Activated CD8-positive, alpha-beta memory T cell treated with anti-CD3 and anti-CD28 coated beads for 1 hour (primary cell): ENCODE data around the gene MRPS6.

Experiments
- DNase-seq, 2 donors: peaks; one replicate each; pipeline ENCODE4 v3.0.0-alpha.2; 2020; ENCODE audit warnings: low read depth in 1 of 2; ENCODE audit errors: extremely low read depth in 1 of 2

MRPS6 gene

DNA sequence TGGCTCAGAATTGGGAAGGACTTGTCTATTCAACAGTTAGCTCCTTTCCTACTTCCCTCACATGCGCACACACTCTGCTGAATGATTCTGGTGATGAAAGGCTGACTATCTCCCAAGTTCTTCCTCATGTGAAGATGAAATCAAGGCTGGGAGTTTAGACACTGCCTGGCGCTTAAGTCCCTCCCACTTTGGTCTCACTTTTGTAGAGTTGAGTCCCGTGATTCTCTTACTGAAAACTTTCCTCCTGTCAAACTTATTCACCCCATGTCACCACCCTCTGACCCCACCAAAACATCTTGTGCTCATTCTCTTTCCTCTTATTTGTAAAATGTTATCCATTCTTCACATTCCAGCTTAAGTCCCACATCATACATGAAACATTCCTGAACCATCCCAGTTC, 8.4 kb upstream of the MRPS6 start:
- DNase-seq: no peak

DNA sequence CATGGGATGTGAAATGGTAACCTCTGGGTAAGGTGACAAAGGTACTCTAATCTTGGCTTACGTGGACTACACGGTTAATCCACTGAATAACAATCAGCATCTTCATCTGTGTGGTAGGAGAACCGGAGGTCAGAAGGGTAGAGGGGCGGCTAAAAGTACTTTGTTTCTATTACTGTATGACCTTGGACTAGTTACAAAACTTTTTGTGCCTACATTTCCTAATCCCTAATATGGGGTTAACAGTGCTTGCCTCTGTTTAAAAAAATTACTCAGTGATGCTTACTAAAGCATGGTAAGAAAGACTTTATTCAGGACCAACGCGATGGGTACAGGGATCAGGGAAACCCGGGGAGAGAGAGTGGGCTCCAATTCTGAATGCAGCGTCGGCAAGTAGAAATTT, 1.7 kb upstream of the MRPS6 start:
- DNase-seq: no peak

DNA sequence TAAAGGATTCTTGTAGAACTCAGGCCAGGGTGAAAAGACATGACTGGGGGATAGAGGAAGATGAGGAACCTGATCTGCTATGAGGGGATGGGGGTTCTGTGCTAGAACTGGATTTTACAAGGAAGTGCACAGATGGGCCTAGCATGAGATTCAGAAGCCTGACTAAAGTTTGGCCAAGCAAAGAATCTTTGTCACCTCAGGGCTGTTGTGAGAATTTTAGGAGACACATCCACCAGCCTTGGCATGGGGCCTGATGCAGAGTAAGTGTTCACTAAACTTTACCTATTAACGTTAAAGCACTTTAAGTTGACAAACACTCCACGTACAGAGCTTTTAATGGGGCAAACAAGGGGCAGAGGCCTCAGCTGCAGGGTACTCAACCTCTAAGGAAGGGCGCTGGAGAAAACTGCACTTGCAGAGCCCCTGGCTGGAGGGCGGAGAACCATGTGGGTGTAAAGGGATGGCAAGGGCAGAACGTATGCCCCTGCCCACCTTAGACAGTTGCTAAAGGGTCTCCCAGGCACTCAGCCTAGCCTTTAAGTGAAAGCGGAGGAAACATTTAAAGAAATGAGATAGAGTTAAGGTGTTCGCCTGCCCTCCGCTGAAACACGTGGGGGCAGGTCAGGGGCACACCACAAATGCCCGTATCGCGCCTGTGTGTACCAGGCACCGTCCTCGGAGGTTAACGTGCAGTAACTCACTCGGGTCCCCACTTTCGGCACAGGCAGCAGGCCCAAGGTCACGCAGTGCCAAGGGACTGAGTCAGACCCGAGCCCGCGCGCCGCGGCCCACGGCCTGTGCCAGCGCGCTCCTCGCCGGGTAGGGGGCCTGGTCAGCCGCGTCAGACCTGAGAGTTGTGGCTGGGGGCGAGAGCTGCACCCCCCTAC, 990 bp upstream of the MRPS6 start:
- no peak for DNase-seq

DNA sequence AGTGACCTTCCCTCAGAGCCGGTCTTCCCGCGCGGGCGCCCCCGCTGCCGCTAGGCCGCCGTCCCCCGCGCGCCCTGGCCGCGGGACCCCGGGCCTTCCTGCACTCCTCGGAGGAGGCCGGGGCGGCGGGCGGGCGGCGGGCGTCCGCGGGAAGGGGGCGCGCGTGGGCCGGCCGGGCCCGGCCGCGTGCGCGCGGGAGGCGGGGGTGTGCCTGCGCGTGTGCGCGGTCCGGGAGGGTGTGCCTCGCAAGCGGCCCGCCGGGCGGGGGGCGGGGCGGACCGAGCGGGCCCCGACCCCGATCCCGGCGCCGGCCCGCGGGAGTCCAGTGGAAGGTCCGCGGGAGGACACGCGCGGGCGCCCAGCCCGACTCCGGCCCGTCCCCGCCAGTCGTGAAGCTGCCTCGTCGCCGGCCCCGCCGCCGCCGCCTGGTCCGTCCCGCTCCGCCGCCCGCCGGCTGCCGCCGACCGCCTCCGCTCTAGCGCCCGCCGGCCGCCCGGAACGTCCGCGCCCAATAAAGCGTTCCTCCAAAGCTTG, 438 bp downstream of the MRPS6 start:
- DNase-seq: peak in 1 of 2 donors; percentile 38

DNA sequence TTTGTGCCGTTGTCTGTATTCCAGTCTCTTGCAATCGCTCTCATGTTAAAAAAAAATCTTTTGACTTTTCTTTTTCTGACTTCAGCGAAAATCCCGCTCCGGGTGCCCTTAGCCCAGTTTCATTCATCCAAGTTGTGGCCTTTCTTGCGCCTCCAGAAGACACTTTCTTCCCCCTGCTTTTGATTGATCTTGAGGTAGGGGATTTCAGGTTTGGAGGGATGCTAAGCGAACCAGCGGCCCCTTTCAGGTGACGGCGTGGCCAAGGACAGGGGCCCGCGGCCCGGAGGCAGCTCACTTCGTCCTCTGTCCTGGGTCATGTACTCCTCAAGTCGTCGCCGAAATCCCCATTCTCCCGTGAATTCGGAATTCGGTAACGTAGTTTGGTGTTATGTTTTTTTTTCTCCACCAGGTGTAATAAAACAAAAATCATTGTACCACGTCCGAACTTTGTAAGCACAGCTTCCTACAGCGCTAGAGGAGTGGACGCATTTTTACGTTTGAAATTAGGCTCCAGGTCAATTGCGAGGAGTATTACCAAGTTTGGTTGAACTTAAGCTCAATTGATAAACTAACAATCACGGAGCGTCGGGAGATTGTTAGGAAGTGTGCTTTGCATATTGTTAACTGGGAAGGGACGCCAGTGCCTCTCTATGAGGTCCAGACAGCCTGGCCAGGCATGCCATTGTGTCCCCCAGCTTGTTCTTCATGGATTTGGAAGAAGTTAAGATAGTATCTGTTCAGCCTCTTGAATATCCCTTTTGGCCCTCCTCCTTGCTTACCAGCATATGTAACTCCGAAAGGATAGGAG, 1.1 kb downstream of the MRPS6 start:
- DNase-seq: no peak

DNA sequence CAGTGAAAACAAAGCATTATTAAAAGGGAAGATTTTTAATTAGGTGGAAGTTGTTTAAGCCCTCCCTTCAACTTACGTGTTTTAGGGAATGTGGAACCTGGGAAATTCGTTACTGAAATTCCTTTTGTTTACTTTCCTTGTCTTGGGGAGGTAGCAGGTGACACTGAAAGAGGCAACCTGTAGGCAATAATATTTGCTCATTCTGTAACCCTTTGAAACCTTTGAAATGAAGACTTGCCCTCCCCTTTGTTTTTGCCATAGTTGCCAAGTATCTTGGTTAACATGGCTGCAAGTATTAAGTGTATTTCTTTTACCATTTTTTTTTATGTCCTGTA, 1.7 kb downstream of the MRPS6 start:
- no peak for DNase-seq

DNA sequence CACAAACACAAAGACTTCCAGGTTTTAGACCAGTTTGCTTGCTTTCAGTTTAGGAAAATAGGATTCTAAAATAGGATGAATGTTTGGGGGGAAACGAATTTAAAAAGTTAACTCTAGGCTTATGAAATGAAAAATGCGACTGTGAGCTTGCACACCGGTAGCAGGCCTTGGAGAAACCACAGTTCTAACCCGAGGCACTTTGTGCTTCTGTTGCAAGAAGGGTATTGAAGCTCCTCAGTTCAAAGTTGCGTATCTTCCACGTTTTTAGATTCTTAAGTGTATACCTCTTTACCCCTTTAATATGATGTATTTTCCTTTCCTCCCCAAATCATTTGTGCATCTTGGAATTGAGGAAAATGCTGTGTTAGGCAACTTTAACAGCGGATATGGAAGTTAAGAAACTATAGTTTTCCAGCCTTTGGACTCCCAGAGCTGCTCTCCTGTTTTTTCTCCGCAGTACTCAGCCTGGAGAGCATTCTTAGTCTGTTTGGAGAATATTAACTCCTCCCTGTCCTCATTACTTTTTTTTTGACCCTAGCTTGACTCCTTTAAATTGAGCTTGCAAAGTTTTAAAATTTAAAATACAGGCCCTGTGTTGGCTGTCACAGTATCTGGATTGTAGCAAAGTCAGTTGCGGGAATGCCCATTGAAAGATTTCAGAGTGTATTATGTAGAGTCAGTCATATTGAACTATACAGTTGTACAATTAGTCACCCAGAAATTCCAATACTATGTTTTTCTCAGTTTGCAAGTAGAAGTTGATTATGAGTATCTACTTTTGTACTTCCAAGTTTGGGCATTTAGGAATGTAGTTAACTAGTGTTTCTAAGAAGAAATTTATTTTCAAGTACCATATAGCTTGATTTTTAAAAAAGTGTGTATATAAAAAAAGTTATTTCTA, 2.6 kb downstream of the MRPS6 start:
- DNase-seq: no peak

DNA sequence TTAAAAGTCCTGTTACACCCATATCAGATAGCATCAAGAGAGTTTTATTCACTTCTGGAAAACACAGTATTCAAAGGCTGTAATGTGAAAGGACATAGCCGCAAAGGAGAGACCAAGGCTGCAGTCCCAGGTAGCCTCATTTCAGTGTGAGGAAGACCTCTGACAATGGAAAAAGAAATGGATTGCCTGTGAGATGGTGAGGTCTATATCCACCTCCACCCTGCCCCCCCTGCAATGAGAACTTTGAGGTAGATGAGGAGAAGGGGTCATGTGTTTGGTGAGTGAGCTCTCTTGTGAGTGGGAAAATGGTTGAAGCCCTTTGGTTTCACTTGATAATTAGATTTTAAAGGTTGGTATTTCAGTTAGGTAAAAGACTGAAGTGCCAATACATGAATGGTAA, 3.5 kb downstream of the MRPS6 start:
- DNase-seq: no peak

DNA sequence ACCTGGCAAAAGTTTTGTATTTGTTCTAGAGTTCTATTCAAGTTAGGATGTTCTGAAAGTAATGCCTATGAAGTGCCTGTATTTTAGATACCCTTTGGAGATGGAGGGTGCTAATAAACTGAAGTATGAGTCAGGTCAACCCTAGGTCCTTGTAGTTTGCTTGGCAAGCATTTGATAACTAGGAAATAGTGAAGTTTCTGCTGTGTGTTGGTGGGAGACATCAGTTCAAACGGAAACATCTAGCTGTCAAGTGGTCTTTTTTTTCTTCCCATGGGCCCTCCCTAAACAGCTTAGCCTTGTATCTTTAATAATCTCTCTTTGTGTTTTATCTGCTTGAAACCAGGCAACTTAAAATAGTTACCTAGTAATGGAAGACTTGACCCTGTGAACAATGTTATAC, 4.5 kb downstream of the MRPS6 start:
- DNase-seq: no peak

DNA sequence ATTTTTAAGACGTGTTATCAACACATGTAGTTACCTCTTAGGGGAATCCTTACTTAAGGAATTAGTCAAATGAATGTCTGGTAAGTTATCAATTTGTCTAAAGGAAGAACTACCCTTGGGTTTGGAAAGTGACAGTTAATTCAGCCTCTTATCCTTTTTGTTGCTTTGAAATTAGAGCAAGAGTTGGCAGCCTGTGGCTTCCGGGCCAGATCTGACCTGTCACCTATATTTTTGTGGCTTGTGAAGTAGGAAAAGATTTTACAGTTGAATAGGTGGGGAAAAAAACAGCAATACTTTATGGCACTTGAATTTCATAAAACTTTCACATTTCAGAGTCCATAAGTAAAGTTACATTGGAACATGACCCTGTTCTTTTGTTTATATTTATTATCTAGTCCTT, 5.5 kb downstream of the MRPS6 start:
- no peak for DNase-seq

DNA sequence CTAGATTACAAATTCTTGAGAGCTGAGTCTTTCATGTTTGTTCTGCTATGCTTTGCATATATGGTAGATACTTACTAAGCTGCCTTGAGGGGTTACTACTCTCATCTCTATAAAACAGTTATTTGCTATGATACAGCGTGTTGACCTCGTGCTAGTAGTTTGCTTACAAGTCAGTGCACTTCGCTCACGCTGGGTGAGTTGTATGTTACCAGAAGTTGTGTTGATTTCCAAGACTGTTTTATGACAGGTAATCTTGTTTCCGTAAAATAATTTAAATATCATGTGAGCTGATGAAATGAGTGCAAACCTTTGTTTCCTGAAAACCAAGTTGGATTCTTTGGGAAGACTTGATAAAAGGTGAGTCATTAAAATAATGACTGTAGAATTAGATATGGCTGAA, 7.3 kb downstream of the MRPS6 start:
- DNase-seq: no peak

DNA sequence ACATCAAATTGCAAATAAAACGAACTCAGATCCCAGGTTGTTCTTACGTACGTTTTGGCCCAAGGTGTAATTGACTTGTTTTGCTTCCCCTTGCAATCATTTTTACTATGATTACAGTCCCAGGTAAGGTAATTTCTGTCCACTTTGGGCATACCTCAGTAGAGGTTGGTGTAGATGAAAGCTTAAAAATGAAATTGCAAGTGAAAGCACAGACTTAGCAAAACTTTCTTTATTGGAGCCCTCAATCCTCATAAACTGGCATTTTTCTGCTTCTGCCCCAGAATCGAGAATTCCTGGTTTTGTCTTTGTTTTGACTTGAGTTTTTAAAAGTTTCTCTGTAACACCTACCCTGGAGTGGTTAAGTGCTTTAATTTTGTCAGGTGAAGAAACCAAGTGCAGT, 9.4 kb downstream of the MRPS6 start:
- no peak for DNase-seq

DNA sequence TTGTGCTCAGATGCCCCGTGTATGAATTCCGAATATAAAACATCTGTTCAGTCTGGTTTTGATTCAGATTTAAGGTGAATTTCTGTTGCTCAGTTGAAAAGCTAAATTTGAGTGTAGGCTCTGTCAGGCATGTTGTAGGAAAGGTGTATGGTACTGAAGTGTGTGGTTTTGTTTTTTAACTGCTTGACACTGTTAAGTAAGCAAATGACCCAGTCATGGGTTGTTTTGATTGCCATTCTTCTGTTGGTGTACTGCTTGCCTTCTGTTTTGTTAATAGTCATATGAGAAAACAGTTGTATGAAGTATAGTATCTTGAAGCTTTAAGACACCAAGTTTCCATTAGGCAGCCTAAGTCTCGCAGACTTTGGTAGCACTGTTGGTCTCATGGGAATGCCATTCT, 10.0 kb downstream of the MRPS6 start:
- DNase-seq: no peak

DNA sequence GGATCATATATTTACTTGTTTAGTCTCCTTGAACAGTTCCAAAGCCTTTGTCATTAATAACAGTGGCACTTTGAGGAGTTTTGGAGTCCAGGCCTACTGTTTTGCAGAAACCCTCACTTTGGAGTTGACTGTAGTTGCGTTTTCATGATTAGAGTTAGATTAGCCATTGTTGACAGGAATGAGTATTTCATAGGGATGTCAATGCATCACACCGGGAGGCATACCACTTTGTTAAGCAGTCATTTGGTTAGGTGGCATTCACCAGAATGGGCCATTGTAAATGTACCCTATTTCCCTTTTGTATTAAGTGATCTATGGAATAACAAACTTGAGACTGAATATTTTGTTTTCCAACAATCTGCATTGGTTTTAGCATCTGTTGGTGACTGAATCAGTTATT, 11.8 kb downstream of the MRPS6 start:
- DNase-seq: no peak

DNA sequence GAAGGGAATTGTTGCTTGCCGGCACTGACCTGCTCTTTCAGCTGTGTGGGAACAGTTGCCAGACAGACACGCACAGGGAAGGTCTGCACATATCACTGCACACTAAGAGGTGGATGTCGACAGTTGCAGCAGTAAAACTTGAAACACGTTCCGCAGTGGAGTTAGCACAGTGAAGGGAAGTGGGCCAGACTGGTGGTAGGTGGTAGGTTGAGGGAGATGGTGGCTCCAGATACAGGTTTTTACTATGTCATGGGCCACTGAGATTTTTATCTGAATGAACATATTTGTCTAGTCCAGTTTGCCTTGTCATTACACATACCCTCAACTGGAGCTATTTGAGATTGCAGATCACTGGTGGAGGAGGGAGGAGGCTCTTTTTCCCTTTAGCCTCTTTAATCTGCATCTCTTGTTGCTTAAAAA, 13.5 kb downstream of the MRPS6 start:
- no peak for DNase-seq

DNA sequence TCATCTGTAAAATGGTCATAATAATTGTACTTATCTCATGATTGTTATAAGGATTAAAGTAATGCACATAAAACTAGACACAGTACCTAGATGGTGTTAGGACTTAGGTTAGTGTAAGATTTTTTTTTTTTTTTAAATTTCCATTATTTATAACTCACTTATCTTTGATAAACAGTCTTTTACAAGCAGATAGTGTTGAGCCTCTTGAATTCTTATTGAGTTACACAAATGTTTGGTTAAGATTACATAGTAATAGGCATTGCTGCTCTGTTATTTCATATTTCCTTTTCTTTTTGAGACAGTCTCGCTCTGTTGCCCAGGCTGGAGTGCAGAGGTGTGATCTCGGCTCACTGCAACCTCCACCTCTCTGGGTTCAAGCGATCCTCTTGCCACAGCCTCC, 15.4 kb downstream of the MRPS6 start:
- no peak for DNase-seq

DNA sequence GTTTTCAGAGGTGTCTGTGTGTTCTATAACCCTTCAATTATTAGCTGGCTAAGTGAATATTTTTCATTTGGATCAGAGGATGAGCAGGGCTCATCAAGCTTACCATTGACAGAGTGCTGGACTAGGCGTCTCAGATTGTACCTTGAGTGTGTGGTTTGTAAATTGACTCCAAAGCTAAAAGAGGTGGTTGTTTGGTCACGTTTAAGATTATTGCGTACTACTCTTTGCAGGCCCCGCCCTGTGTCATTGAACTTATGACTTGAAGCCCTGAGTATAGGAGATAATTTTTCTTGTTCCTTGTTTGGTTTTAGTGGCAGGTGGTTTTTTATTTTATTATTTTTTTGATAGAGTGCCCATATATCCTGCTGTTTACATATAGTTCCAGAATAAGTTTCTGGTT, 17.7 kb downstream of the MRPS6 start:
- no peak for DNase-seq

DNA sequence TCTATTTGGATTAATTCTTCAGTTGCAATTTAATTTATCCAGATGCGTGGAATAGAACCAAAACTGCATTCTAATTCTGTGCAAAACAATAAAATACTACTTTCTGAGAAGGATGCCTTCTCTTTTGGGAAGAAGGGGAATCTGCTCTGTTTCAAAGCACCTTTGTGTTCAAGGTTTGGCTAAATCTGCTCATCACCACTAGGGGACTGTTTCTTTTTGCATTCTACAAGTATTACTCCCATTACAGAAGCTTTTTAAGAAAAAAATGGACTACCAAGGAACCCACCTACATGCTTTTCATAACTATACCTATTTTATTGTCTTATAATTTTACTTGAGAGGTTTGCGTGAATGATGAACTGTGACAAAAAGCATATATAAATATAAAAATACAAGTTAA, 18.2 kb downstream of the MRPS6 start:
- DNase-seq: no peak

DNA sequence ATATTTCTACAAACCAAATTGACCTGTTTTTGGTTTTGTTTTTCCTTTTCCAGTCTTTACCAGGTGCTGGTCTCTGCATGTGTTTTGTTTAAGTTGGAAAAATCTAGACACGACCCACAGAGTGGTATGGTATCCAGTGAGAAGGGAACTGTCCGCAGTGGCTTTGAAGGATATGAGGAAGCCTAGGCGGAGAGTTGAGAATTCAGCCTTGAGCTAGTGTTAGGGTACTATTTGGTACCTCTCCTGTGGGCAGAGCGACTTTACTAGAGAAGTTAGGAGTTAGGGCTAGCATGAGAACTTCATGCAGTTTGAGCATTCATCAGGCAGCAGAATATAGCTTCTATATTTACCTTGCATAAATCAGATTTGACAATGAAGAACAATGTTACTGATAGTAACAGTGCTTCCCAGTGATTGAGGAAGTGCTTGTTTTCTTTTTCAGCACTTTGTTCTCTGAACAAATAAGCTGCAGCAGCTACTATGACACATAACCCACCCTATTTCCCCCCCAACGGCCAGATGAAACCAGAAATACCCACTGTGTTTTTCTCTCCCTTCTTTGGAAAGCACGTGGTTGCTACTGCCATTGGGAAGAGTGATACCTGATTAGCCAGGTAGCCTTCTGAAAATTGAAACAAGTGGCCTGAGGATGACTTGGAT, 19.0 kb downstream of the MRPS6 start:
- no peak for DNase-seq

DNA sequence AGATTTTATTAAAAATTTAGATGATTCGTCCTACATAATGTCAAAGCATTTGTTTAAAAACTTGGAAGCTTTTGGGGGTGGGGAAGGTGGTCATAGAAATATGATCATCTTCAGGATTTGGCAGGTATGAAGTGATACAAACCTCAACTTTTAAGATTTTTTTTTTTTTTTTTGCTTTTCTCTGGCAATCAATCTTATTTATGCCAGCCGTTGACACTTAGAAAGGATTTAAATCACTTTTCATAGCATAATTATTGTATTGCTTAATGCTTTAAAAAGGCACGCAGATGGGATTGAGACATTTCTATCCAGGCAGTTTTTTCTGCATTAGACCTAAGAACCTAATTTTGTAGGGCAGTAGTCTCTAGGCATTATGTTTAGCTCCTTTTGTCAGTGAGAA, 19.7 kb downstream of the MRPS6 start:
- DNase-seq: no peak

DNA sequence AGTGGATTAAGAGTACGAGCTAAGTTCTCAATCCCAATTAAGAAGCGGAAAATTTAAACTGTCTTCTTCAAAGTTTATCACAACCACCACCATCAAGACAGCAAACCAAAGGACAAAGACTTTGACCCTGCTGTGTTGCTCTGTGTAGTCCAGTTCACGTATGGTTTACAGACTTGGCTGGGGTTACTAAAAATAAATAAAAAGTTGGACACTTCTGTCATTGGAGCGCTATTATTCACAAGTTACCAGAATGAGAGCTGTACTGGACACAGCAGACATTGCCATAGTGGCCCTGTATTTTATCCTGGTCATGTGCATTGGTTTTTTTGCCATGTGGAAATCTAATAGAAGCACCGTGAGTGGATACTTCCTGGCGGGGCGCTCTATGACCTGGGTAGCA, 21.6 kb downstream of the MRPS6 start:
- no peak for DNase-seq
